A673 (cell line): ENCODE data around the gene ALPK3. TPM values are rescaled to one million over a fixed set of nuclear protein-coding genes. Genes with fewer than 3 reads are reported as not detected.

ENCODE experiments used
- BruUV-seq: library from RNA; stranded (reverse); fragments of 400-500 nt; replicated peaks from 2 replicates; lab custom pipeline; 2021; lab: Mats Ljungman, UMichigan
- CTCF ChIA-PET: fragments of 300-600 bp; sonication (Branson Sonifier 250); formaldehyde crosslinking; loops from one replicate; lab custom pipeline; 2022; ENCODE audit warnings: antibody characterized with exemption; lab: Charles Lee
- POLR2A ChIA-PET: fragments of 300-600 bp; sonication (Branson Sonifier 250); formaldehyde crosslinking; loops from one replicate; lab custom pipeline; 2022; ENCODE audit warnings: antibody characterized with exemption; ENCODE audit not compliant: low non-redundant PET; lab: Charles Lee
- DNase-seq: peaks from one replicate; pipeline ENCODE4 v3.0.0-alpha.2; 2015; ENCODE audit warnings: low spot score
- H3K27ac ChIP-seq: fragments of 200-600 bp; sonication (generic); 2 replicates; pipeline ENCODE4 v1.5.1; 2016; ENCODE audit warnings: mixed run types, low read depth, mild to moderate bottlenecking, mixed read lengths, antibody characterized with exemption, low read length; ENCODE audit not compliant: poor library complexity, severe bottlenecking
- H3K27me3 ChIP-seq: fragments of 200-600 bp; sonication (generic); replicated peaks from 2 replicates; pipeline ENCODE4 v1.6.1; 2017; ENCODE audit warnings: mixed run types, low read depth, mild to moderate bottlenecking, mixed read lengths, antibody characterized with exemption, low read length; ENCODE audit not compliant: insufficient read depth, poor library complexity
- H3K36me3 ChIP-seq: fragments of 200-600 bp; sonication (generic); 2 replicates; pipeline ENCODE4 v1.6.1; 2016; ENCODE audit warnings: mixed run types, mild to moderate bottlenecking, mixed read lengths, antibody characterized with exemption, low read length; ENCODE audit not compliant: insufficient read depth, poor library complexity, severe bottlenecking
- H3K4me1 ChIP-seq: fragments of 200-600 bp; sonication (generic); 2 replicates; pipeline ENCODE4 v1.6.1; 2017; ENCODE audit warnings: mixed run types, mild to moderate bottlenecking, mixed read lengths, antibody characterized with exemption, low read length; ENCODE audit not compliant: insufficient read depth, poor library complexity, severe bottlenecking
- H3K4me3 ChIP-seq: fragments of 200-600 bp; sonication (generic); 2 replicates; pipeline ENCODE4 v1.5.1; 2016; ENCODE audit warnings: low read depth, mixed run types, mild to moderate bottlenecking, mixed read lengths, low read length; ENCODE audit not compliant: poor library complexity, severe bottlenecking
- H3K9me3 ChIP-seq: fragments of 200-600 bp; sonication (generic); 2 replicates; pipeline ENCODE4 v1.6.1; 2016; ENCODE audit warnings: mixed run types, low read depth, mild to moderate bottlenecking, mixed read lengths, antibody characterized with exemption, low read length; ENCODE audit not compliant: poor library complexity, severe bottlenecking
- CTCF ChIP-seq: fragments of 300-800, 200-600 bp; sonication (generic); conservative IDR thresholded peaks from 2 replicates; pipeline ENCODE4 v1.5.1; 2017; ENCODE audit warnings: low read depth, mild to moderate bottlenecking, antibody characterized with exemption, low read length, moderate library complexity, mixed read lengths
- EZH2 ChIP-seq: fragments of 200-600 bp; sonication (generic); IDR thresholded peaks from 2 replicates; pipeline ENCODE4 v1.6.1; 2017; ENCODE audit warnings: borderline replicate concordance, low read depth, mild to moderate bottlenecking, mixed read lengths, antibody characterized with exemption, low read length; ENCODE audit not compliant: poor library complexity, severe bottlenecking
- intact Hi-C: fragments of 100-400 bp; cut with micrococcal nuclease; formaldehyde crosslinking; loops from one replicate; pipeline ENCODE4 v1.10.0; 2022; ENCODE audit not compliant: unreplicated experiment
- total RNA-seq: library from RNA; stranded (reverse); gene quantifications from 2 replicates; pipeline ENCODE4 v1.2.3, GENCODE V29; 2021

Gene ALPK3
- total RNA-seq, 1 experiment from 2014 or later, result 0.67 TPM

- H3K27ac ChIP-seq, result no peak overlapping the region
- no peak for TF ChIP-seq EZH2
- no peak for TF ChIP-seq CTCF
- no TSS peak for BruUV-seq
- no peak overlapping the region for H3K4me3 ChIP-seq
- intact Hi-C loops, result no loop called here
- H3K4me1 ChIP-seq, result no peaks in the 10 kb centered on the region
- CTCF ChIA-PET, result no interaction called here
- POLR2A ChIA-PET, result no interaction called here
- H3K9me3 ChIP-seq, result no peaks in the 10 kb centered on the region
- no peaks in the 10 kb centered on the region for H3K36me3 ChIP-seq
- DNase-seq, result no peak
- no peaks in the 10 kb centered on the region for H3K27me3 ChIP-seq
Observed at GRCh38 chr15:84827246-84827645, 10.1 kb downstream of the ALPK3 start.

- no peak for DNase-seq
- intact Hi-C loops, result no loop called here
- H3K27ac ChIP-seq, result no peak overlapping the region
- H3K27me3 ChIP-seq, result no peaks in the 10 kb centered on the region
- H3K36me3 ChIP-seq, result no peaks in the 10 kb centered on the region
- no peaks in the 10 kb centered on the region for H3K9me3 ChIP-seq
- BruUV-seq, result no TSS peak
- no peak overlapping the region for H3K4me3 ChIP-seq
- ChIA-PET POLR2A (interaction anchor here (0.6 kb wide), 1 partner anchor 12 kb away, joined by 3 read pairs; no protein-coding TSS in a partner anchor), CTCF (no interaction called here)
- H3K4me1 ChIP-seq, result no peaks in the 10 kb centered on the region
- TF ChIP-seq EZH2, result no peak
Observed at GRCh38 chr15:84828086-84828908, 11.1 kb downstream of the ALPK3 start.

- Histone ChIP-seq H3K36me3 (no peaks in the 10 kb centered on the region), H3K9me3 (no peaks in the 10 kb centered on the region), H3K27ac (no peak overlapping the region), H3K27me3 (no peaks in the 10 kb centered on the region), H3K4me1 (no peaks in the 10 kb centered on the region), H3K4me3 (no peak overlapping the region)
- intact Hi-C loops, result no loop called here
- POLR2A ChIA-PET, result no interaction called here
- DNase-seq, result no peak
- no TSS peak for BruUV-seq
- no peak for TF ChIP-seq CTCF
- TF ChIP-seq EZH2, result no peak
- CTCF ChIA-PET, result no interaction called here
Observed at GRCh38 chr15:84829428-84829827, 12.3 kb downstream of the ALPK3 start.
